Neuron (in vitro differentiated cells): Measurements from ENCODE around the gene DNAH2.

Experiments used
- H2AFZ ChIP-seq: one replicate; pipeline ENCODE4 v1.6.1; 2013; ENCODE audit warnings: low read depth, mild to moderate bottlenecking, inconsistent platforms, low read length, moderate library complexity
- H3K27me3 ChIP-seq: one replicate; pipeline ENCODE4 v1.6.1; 2013; ENCODE audit warnings: low read length; ENCODE audit not compliant: insufficient read depth
- H3K36me3 ChIP-seq: one replicate; pipeline ENCODE4 v1.6.1; 2013; ENCODE audit warnings: low read length; ENCODE audit not compliant: insufficient read depth
- H3K4me1 ChIP-seq: one replicate; pipeline ENCODE4 v1.6.1; 2013; ENCODE audit warnings: low read length; ENCODE audit not compliant: insufficient read depth
- H3K4me3 ChIP-seq: 2 replicates; pipeline ENCODE4 v1.5.1; 2013; ENCODE audit warnings: mild to moderate bottlenecking, low read length, moderate library complexity
- H3K9me3 ChIP-seq: one replicate; pipeline ENCODE4 v1.6.1; 2013; ENCODE audit warnings: low read length

The DNAH2 gene

GRCh38 chr17:7687908-7688807 is 29.4 kb upstream of the DNAH2 start, which contains the start of gene WRAP53:
Gene WRAP53, plus strand, starts transcription at chr17:7688477. Its CDS starts 172 bp downstream, at chr17:7688649.
- Histone ChIP-seq H3K9me3 (no peaks in the 10 kb centered on the region), H3K36me3 (peaks cover 4% of the 10 kb centered on the region), H3K27me3 (no peaks in the 10 kb centered on the region), H3K4me1 (peaks cover 33% of the 10 kb centered on the region), H3K4me3 (peak within 1 kb of the TSS; percentile 83), H2AFZ (peak within 1 kb of the TSS; percentile 24)

GRCh38 chr17:7688808-7689316 is 28.7 kb upstream of the DNAH2 start:
- H3K9me3 ChIP-seq: no peaks in the 10 kb centered on the region
- peak overlapping the region; percentile 83 for H3K4me3 ChIP-seq
- H2AFZ ChIP-seq: peak overlapping the region; percentile 24
- H3K4me1 ChIP-seq: peaks cover 33% of the 10 kb centered on the region
- no peaks in the 10 kb centered on the region for H3K27me3 ChIP-seq
- H3K36me3 ChIP-seq: peaks cover 7% of the 10 kb centered on the region

- Histone ChIP-seq H2AFZ (no peak overlapping the region), H3K36me3 (peaks cover 16% of the 10 kb centered on the region), H3K9me3 (no peaks in the 10 kb centered on the region), H3K27me3 (no peaks in the 10 kb centered on the region), H3K4me3 (no peak overlapping the region), H3K4me1 (no peaks in the 10 kb centered on the region)
These were observed 22.0 kb upstream of the DNAH2 start for GRCh38 chr17:7695586-7695985.

GRCh38 chr17:7697828-7698588 is 19.5 kb upstream of the DNAH2 start:
- Histone ChIP-seq H3K4me1 (peaks cover 5% of the 10 kb centered on the region), H3K4me3 (no peak overlapping the region), H3K36me3 (peaks cover 29% of the 10 kb centered on the region), H2AFZ (no peak overlapping the region), H3K9me3 (no peaks in the 10 kb centered on the region), H3K27me3 (no peaks in the 10 kb centered on the region)

- Histone ChIP-seq H3K4me3 (no peak overlapping the region), H3K27me3 (no peaks in the 10 kb centered on the region), H2AFZ (no peak overlapping the region), H3K9me3 (no peaks in the 10 kb centered on the region), H3K36me3 (peaks cover 21% of the 10 kb centered on the region), H3K4me1 (peaks cover 23% of the 10 kb centered on the region)
These were observed 17.0 kb upstream of the DNAH2 start for GRCh38 chr17:7700510-7700909.

GRCh38 chr17:7701681-7702080 is 15.9 kb upstream of the DNAH2 start:
- Histone ChIP-seq H2AFZ (no peak overlapping the region), H3K4me3 (no peak overlapping the region), H3K9me3 (no peaks in the 10 kb centered on the region), H3K4me1 (peaks cover 33% of the 10 kb centered on the region), H3K36me3 (peaks cover 15% of the 10 kb centered on the region), H3K27me3 (no peaks in the 10 kb centered on the region)

- peaks cover 44% of the 10 kb centered on the region for H3K4me1 ChIP-seq
- no peak overlapping the region for H3K4me3 ChIP-seq
- H3K9me3 ChIP-seq: no peaks in the 10 kb centered on the region
- H2AFZ ChIP-seq: no peak overlapping the region
- H3K36me3 ChIP-seq: peaks cover 15% of the 10 kb centered on the region
- no peaks in the 10 kb centered on the region for H3K27me3 ChIP-seq
These were observed 14.8 kb upstream of the DNAH2 start for GRCh38 chr17:7702776-7703175.

- Histone ChIP-seq H3K4me3 (peak overlapping the region; percentile 70), H3K4me1 (peaks cover 46% of the 10 kb centered on the region), H3K27me3 (no peaks in the 10 kb centered on the region), H3K9me3 (no peaks in the 10 kb centered on the region), H3K36me3 (peaks cover 15% of the 10 kb centered on the region), H2AFZ (no peak overlapping the region)
These were observed 13.7 kb upstream of the DNAH2 start for GRCh38 chr17:7703584-7704479.

- peak within 1 kb of the TSS; percentile 62 for H2AFZ ChIP-seq
- no peaks in the 10 kb centered on the region for H3K27me3 ChIP-seq
- H3K4me1 ChIP-seq: peaks cover 46% of the 10 kb centered on the region
- H3K4me3 ChIP-seq: peak within 1 kb of the TSS; percentile 70
- H3K36me3 ChIP-seq: peaks cover 15% of the 10 kb centered on the region
- no peaks in the 10 kb centered on the region for H3K9me3 ChIP-seq
These were observed 12.8 kb upstream of the DNAH2 start, which contains the start of gene EFNB3 for GRCh38 chr17:7704601-7705268. Gene EFNB3, plus strand, starts transcription at chr17:7705202. Its CDS starts 397 bp downstream, at chr17:7705599.

- Histone ChIP-seq H3K36me3 (peaks cover 13% of the 10 kb centered on the region), H2AFZ (peak overlapping the region; percentile 62), H3K27me3 (no peaks in the 10 kb centered on the region), H3K9me3 (no peaks in the 10 kb centered on the region), H3K4me1 (peaks cover 46% of the 10 kb centered on the region), H3K4me3 (peak overlapping the region; percentile 70)
These were observed 12.0 kb upstream of the DNAH2 start for GRCh38 chr17:7705269-7706255.

- Histone ChIP-seq H3K36me3 (peaks cover 4% of the 10 kb centered on the region), H3K4me3 (peak overlapping the region; percentile 70), H2AFZ (no peak overlapping the region), H3K27me3 (no peaks in the 10 kb centered on the region), H3K4me1 (peaks cover 57% of the 10 kb centered on the region), H3K9me3 (no peaks in the 10 kb centered on the region)
These were observed 10.8 kb upstream of the DNAH2 start for GRCh38 chr17:7706631-7707354.
